ENCODE data around the gene CCR1. TPM values are rescaled to one million over a fixed set of nuclear protein-coding genes. Genes with fewer than 3 reads are reported as not detected.

CCR1 gene
- total and polyA plus RNA-seq, 2 of the 13 experiments (the other 11 are each of a cell fraction or from before 2014, with no cell fraction given), result not detected

DNA sequence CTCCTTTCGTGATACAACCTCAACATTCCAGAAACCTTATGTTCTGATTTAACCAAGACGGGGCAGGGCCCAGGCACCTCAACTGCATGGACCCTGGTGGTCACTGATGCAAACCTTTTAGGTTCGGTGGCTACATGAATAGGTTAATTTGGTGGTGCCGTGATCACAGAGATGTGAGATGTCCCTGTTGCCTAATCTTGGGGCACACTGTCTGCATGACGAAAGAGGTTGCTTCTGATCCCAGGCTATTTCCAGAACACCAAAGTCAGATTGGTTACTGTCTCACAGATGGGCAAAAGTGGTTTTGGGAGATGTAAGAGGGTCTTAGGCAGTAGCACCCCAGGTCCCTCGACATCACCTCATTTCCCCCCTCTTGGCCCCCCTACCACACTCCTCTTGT is 4.0 kb upstream of the CCR1 start:
- Histone ChIP-seq H2AFZ (ENCODE audit: low read length) (no peak overlapping the region), H4K20me1 (ENCODE audit: insufficient read depth, low read length) (no peaks in the 10 kb centered on the region), H3K36me3 (replicated peaks in 1 of 2; ENCODE audit: control insufficient read depth in 1 of 2, insufficient read depth in 2 of 2, low read length in 2 of 2) (no peaks in the 10 kb centered on the region), H3K79me2 (ENCODE audit: insufficient read depth, low read length) (no peaks in the 10 kb centered on the region), H3K27ac (ENCODE audit: extremely low read length, insufficient read depth, low read length) (no peak overlapping the region), H3K4me3 (replicated peaks in 1 of 3; ENCODE audit: insufficient read depth in 1 of 3, low read depth in 2 of 3, low read length in 3 of 3) (no peak overlapping the region), H3K4me1 (ENCODE audit: insufficient read depth, low read length) (peaks cover 4% of the 10 kb centered on the region; the same call in 1 of the 2 replicates), H3K4me2 (ENCODE audit: low read depth, low read length) (no peak overlapping the region), H3K9ac (ENCODE audit: insufficient read depth, low read depth, low read length) (no peak overlapping the region), H3K9me3 (ENCODE audit: low read length) (no peaks in the 10 kb centered on the region), H3K27me3 (ENCODE audit: control insufficient read depth in 1 of 2, insufficient read depth in 2 of 2, low read length in 2 of 2) (no peaks in the 10 kb centered on the region)
- no TSS peak for BruUV-seq (replicated peaks)
- TF ChIP-seq ZNF678 (CRISPR knock-in tag; IDR thresholded peaks at IDR 0.05) (no peak), ZFY (CRISPR knock-in tag; IDR thresholded peaks at IDR 0.05) (no peak), HNF4A (CRISPR knock-in tag; IDR thresholded peaks at IDR 0.05) (no peak), ZNF232 (CRISPR knock-in tag; IDR thresholded peaks at IDR 0.05; ENCODE audit: borderline replicate concordance) (no peak), ZNF614 (CRISPR knock-in tag; IDR thresholded peaks at IDR 0.05; ENCODE audit: borderline replicate concordance) (no peak), ZSCAN5A (CRISPR knock-in tag; IDR thresholded peaks at IDR 0.05; ENCODE audit: borderline replicate concordance) (no peak), KMT2B (CRISPR knock-in tag; IDR thresholded peaks at IDR 0.05) (no peak), ZNF652 (CRISPR knock-in tag; IDR thresholded peaks at IDR 0.05; ENCODE audit: borderline replicate concordance, low read depth) (no peak), SPEN (CRISPR knock-in tag; IDR thresholded peaks at IDR 0.05; ENCODE audit: low read depth) (no peak), ZNF326 (CRISPR knock-in tag; IDR thresholded peaks at IDR 0.05; ENCODE audit: borderline replicate concordance) (no peak)
- TF ChIP-seq, protein P1, sequence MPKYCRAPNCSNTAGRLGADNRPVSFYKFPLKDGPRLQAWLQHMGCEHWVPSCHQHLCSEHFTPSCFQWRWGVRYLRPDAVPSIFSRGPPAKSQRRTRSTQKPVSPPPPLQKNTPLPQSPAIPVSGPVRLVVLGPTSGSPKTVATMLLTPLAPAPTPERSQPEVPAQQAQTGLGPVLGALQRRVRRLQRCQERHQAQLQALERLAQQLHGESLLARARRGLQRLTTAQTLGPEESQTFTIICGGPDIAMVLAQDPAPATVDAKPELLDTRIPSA (CRISPR knock-in tag; IDR thresholded peaks at IDR 0.05; ENCODE audit: borderline replicate concordance), result no peak
- no peak for DNase-seq (ENCODE audit: low spot score)
- in situ Hi-C loops (cut with HindIII; ENCODE audit: extremely low pct_ligation_motif_present, low pct_unique_long_range_greater_than_20kb), result no loop called here
- ATAC-seq, result no peak
- intact Hi-C loops (cut with micrococcal nuclease; ENCODE audit: unreplicated experiment), result no loop called here
- WGBS (ENCODE audit: low lambda C conversion rate), result 17% methylated on average over 6 of the region's 6 CpGs
- no peak for FAIRE-seq
- CTCF ChIA-PET (ENCODE audit: low intra/inter-chr PET ratio, low total read pairs), result no interaction called here
- POLR2A ChIA-PET, result no interaction called here
